PC-9 (cell line): ENCODE results near the gene GPX8.

Source experiments
- EZH2 ChIP-seq: fragments of 200-600 bp; sonication (generic); IDR thresholded peaks from 2 replicates; pipeline ENCODE4 v1.8.0; 2017; ENCODE audit warnings: antibody characterized with exemption, low read depth
- TF ChIP-seq, protein P1 (sequence below): fragments of 200-600 bp; sonication (generic); conservative IDR thresholded peaks from 2 replicates; pipeline ENCODE4 v1.6.1; 2017; ENCODE audit warnings: mixed run types, antibody characterized with exemption, mild to moderate bottlenecking, moderate library complexity

- TF ChIP-seq, protein P1, sequence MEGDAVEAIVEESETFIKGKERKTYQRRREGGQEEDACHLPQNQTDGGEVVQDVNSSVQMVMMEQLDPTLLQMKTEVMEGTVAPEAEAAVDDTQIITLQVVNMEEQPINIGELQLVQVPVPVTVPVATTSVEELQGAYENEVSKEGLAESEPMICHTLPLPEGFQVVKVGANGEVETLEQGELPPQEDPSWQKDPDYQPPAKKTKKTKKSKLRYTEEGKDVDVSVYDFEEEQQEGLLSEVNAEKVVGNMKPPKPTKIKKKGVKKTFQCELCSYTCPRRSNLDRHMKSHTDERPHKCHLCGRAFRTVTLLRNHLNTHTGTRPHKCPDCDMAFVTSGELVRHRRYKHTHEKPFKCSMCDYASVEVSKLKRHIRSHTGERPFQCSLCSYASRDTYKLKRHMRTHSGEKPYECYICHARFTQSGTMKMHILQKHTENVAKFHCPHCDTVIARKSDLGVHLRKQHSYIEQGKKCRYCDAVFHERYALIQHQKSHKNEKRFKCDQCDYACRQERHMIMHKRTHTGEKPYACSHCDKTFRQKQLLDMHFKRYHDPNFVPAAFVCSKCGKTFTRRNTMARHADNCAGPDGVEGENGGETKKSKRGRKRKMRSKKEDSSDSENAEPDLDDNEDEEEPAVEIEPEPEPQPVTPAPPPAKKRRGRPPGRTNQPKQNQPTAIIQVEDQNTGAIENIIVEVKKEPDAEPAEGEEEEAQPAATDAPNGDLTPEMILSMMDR: no peak
- TF ChIP-seq EZH2: no peak
Observed at GRCh38 chr5:55171471-55171870, 11.5 kb downstream of the GPX8 start.
